ENCODE results near the gene YIF1A.
A peak's percentile ranks its signal among the peaks of the same experiment; 100 is the strongest.
"Not testable (repeated sequence)": the region's sequence is repeated elsewhere in the genome, so short reads cannot be mapped to it uniquely, and the experiment has no call there.

Gene YIF1A

GRCh38 chr11:66284526-66285078 is 4.3 kb downstream of the YIF1A start:
- no peak for DNase-seq

GRCh38 chr11:66283461-66284105 is 5.4 kb downstream of the YIF1A start:
- no peak for DNase-seq

GRCh38 chr11:66282468-66283455 is 6.2 kb downstream of the YIF1A start:
- peak; percentile 100 for DNase-seq

GRCh38 chr11:66281776-66282467 is 7.0 kb downstream of the YIF1A start:
- no peak for DNase-seq

GRCh38 chr11:66281001-66281400 is 7.9 kb downstream of the YIF1A start:
- DNase-seq: no peak

- no peak for DNase-seq
Measured at GRCh38 chr11:66280428-66280827, 8.5 kb downstream of the YIF1A start.

GRCh38 chr11:66279092-66279734 is 9.7 kb downstream of the YIF1A start:
- DNase-seq: no peak

- DNase-seq: peak; percentile 14
Measured at GRCh38 chr11:66278363-66279091, 10.4 kb downstream of the YIF1A start.

GRCh38 chr11:66277471-66278362 is 11.2 kb downstream of the YIF1A start, which contains the start of gene CNIH2:
Gene CNIH2, plus strand, starts transcription at chr11:66278175. Its CDS starts 282 bp downstream, at chr11:66278457.
- DNase-seq: peak; percentile 67

- DNase-seq: not testable (repeated sequence)
Measured at GRCh38 chr11:66277064-66277463, 11.9 kb downstream of the YIF1A start.

GRCh38 chr11:66276619-66277018 is 12.3 kb downstream of the YIF1A start:
- DNase-seq: not testable (repeated sequence)

GRCh38 chr11:66275984-66276612 is 12.8 kb downstream of the YIF1A start:
- DNase-seq: no peak

- no peak for DNase-seq
Measured at GRCh38 chr11:66275396-66275795, 13.5 kb downstream of the YIF1A start.

- no peak for DNase-seq
Measured at GRCh38 chr11:66274219-66274618, 14.7 kb downstream of the YIF1A start.

- no peak for DNase-seq
Measured at GRCh38 chr11:66272596-66272995, 16.3 kb downstream of the YIF1A start.

- DNase-seq: no peak
Measured at GRCh38 chr11:66271816-66272215, 17.1 kb downstream of the YIF1A start.

GRCh38 chr11:66268952-66269905 is 19.7 kb downstream of the YIF1A start:
- peak; percentile 29 for DNase-seq

- peak; percentile 100 for DNase-seq
Measured at GRCh38 chr11:66268244-66268951, 20.5 kb downstream of the YIF1A start, which contains the start of gene RAB1B. Gene RAB1B, plus strand, starts transcription at chr11:66268639. Its CDS starts 41 bp downstream, at chr11:66268680.
